Epidermal melanocyte (primary cell): Measurements from ENCODE around the gene NSDHL.
"Not testable (repeated sequence)": the region's sequence is repeated elsewhere in the genome, so short reads cannot be mapped to it uniquely, and the experiment has no call there.

ENCODE experiments used
- DNase-seq: peaks from one replicate; pipeline ENCODE4 v3.0.0; 2011; ENCODE audit warnings: low spot score; ENCODE audit not compliant: insufficient read length

NSDHL gene

GRCh38 chrX:152893980-152894610, 63.2 kb downstream of the NSDHL start:
- no peak for DNase-seq

GRCh38 chrX:152895121-152895520, 64.3 kb downstream of the NSDHL start:
- no peak for DNase-seq

DNA sequence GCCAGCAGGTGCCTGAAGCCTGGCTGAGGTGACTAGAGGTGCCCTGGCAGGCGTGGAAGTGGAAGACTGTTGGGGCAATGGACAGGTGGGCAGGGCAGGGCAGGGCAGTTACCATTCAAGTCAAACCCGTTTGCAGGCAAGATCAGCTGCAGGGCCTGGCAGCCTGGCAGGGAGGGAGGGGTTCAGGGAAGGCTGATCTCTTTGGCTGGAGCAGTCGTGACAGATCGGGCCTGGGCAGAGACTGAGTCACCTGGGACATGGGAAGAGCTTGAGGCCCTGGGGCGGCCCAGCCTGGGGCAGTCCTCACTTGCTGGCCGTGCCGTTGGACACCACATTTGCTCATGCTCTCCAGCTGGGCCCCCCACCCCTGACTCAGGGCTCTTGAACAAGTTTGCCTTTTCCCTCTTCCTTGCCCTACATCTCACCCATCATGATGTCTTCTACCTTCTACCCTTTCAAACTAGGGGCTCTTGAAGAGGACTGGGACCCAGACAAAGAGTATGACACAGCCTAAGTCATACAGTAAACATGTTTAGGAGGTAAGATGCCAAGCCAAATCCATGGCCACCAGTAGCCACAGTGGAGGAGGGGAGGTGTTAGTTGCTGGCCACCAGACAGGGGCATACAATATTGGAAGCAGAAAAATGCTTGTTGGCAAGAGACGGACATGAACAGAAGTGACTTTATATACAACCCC, 65.0 kb downstream of the NSDHL start:
- DNase-seq = no peak

- DNase-seq = no peak
These were observed 65.6 kb downstream of the NSDHL start for GRCh38 chrX:152896450-152896849.

GRCh38 chrX:152897222-152898131, 66.6 kb downstream of the NSDHL start, which contains the start of gene ZNF185:
ZNF185 (plus strand) TSS chrX:152898067; CDS start chrX:152914490, 16,423 bp downstream.
- DNase-seq = no peak

DNA sequence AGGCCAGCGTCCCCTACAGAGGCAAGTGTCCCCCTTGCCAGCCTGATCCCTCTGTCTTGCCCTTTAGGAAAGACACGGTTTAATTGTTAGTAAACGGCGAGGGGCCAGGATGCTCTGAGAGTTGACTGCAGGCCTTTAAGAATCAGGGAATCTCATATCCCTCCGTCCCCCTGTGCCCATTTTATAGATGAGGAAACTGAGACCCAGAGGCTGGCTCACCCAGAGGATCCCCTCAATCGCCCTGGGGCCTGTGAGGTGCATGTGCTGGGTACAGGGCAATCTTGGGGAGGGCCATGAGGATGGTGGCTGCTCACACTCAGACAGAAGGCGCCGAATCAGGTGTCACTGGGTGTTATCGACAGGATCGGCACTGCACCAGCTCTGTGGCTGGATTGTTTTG, 67.6 kb downstream of the NSDHL start:
- DNase-seq = no peak

GRCh38 chrX:152899111-152899873, 68.4 kb downstream of the NSDHL start:
- no peak for DNase-seq

DNA sequence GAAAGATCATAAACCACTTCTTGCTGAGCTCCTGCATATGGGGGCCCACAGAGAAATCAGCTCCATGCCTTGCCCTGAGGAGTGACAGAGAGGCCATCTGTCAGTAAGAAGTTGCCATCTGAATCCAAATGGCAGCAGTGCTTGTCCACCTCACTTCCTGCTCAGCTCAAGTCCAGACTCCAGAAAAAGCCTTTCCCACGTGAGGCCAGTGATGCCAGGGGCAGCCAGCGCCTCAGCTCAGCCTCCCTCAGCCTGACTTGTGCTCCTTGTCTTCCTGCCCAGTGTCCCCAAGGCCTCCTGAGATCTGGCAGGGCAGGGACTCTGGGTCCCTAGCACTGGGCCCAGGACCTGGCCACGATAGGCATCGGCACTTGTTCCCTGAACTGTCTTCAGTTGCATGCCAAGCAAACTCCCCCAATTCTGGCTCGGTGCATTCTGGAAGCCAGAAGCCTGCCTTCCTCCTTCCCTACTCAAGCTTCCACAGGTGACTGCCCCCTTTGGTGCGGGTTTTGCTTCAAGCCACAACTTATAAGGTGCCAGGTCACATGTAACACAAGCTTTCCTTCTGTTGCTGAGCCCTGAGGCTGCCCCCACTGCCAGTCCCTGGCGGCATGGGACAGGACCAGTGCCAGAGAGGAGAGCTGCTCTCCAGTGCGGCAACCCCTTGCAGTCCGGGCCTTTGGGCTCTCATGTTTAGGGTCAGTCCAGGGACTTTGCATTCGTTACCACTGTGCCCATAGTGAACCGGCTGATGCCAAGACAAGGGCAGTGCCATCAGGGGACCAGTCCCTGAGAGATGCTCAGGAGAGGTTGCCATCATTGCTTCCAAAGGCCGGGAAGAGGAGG, 69.2 kb downstream of the NSDHL start:
- no peak for DNase-seq

GRCh38 chrX:152900937-152901445, 70.1 kb downstream of the NSDHL start:
- no peak for DNase-seq

DNA sequence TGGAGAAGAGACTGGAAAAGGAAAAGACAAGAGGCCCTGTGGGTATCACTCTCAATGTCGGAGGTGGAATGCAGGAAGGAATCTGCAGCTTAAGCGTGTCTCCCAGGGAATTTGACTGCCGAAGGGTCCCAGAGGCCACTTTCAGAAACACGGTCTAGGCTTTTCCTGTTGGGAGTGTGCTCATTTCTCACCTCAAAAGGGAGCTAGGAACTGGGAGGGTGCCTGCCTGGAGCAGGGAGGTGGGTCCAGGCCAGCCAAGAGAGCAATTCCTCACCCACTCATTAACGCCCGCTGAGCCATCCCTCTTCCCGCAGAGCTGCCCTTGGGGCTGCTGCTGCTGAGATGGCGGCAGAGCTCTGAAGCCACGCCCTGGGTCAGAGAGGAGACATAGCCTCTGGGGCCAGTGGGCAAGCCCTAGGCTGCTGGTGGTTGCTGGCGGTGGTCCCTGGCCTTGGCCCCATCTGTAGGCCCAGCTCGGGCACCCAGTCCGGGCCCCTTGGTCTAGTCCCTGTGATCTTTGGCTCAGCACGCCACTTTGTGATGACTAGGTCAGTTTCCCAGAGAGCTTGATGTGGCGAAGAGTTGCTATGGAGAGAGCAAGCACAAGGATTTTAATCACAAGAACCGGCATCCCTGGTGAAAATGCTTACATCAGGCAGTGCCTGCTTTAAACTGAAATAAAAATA, 71.1 kb downstream of the NSDHL start:
- DNase-seq = no peak

DNA sequence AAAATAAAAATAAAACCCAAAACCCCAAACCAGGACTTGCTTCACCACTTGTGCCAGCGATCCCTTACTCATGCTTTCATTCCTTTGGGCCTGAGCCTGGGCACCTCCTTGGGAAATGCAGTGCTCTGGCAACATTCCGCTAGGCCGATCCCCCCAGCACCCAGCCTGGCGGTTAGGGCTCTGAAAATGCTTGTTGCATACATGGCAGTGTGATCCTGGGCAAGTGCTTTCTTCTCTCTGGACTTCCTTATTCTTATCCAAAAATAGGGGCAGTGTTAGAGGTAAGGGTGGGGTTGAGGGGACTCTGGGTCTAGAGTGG, 71.6 kb downstream of the NSDHL start:
- no peak for DNase-seq

- DNase-seq = no peak
These were observed 72.7 kb downstream of the NSDHL start for GRCh38 chrX:152903589-152903988.

GRCh38 chrX:152904151-152905080, 73.6 kb downstream of the NSDHL start:
- DNase-seq = peak; percentile 68

DNA sequence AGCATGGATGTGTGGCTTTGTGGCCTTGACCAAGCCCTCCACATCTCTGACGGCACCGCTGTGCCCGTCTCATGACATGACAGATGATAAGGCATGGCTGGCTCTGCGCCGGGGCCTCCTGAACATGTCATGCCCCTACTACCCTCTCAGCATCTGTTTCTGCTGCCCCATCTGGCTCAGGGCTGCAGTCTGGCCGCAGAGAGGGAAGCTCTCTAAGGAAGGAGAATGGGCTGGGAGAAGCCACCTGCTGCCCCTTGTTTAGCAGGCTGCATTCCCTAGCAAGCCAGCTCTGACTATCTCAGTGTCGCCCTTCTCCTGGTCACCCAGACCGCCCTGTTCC, 74.2 kb downstream of the NSDHL start:
- no peak for DNase-seq

GRCh38 chrX:152907084-152907651, 76.3 kb downstream of the NSDHL start:
- DNase-seq = no peak

DNA sequence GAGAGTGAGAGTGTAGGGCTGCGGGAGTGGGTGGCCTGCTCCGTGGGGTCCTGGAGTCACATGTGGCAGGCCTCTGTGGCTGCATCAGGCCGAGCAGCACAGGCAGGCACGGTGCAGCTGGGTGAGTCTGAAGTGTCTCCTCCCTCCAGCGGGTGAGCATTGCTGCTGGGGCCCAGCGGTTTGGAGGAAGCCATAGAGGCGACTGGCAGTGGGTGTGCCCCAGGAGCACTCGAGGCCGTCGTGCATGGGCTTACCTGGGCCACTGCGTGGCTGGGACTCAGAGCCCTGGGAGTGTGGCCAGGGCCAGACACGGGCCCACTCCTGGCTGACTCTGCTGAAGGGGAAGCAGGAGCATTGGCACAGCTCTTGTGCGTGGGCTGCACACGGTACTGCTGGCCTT, 77.6 kb downstream of the NSDHL start:
- DNase-seq = no peak

- DNase-seq = not testable (repeated sequence)
These were observed 79.2 kb downstream of the NSDHL start for GRCh38 chrX:152910018-152910417.

GRCh38 chrX:152912106-152912505, 81.2 kb downstream of the NSDHL start:
- no peak for DNase-seq
